Subcutaneous abdominal adipose tissue (tissue), 5 donors: Measurements from ENCODE around the gene BLID.
A peak's percentile ranks its signal among the peaks of the same experiment; 100 is the strongest.

Source experiments
- H3K27ac ChIP-seq: one replicate; pipeline ENCODE4 v1.7.0; 2013; ENCODE audit warnings: low read depth, mild to moderate bottlenecking, inconsistent platforms, low read length, moderate library complexity
- H3K27me3 ChIP-seq, 5 donors: one replicate each; pipeline ENCODE4 v1.7.0; 2013; ENCODE audit warnings: low read length in 5 of 5, inconsistent platforms in 1 of 5; ENCODE audit not compliant: control insufficient read depth in 5 of 5, insufficient read depth in 4 of 5
- H3K36me3 ChIP-seq, 5 donors: one replicate each; pipeline ENCODE4 v1.7.0; 2013; ENCODE audit warnings: low read length in 5 of 5; ENCODE audit not compliant: control insufficient read depth in 5 of 5, insufficient read depth in 5 of 5
- H3K4me1 ChIP-seq, 5 donors: one replicate each; pipeline ENCODE4 v1.7.0; 2013; ENCODE audit warnings: low read length in 5 of 5, mild to moderate bottlenecking in 3 of 5, moderate library complexity in 1 of 5; ENCODE audit not compliant: control insufficient read depth in 5 of 5, insufficient read depth in 5 of 5
- H3K4me3 ChIP-seq, 5 donors: one replicate each; pipeline ENCODE4 v1.7.0; 2013; ENCODE audit warnings: low read length in 5 of 5, low read depth in 1 of 5
- H3K9ac ChIP-seq, 5 donors: one replicate each; pipeline ENCODE4 v1.7.0; 2013; ENCODE audit warnings: low read length in 5 of 5, mild to moderate bottlenecking in 4 of 5, moderate library complexity in 3 of 5
- H3K9me3 ChIP-seq, 5 donors: one replicate each; pipeline ENCODE4 v1.7.0; 2013; ENCODE audit warnings: low read length in 5 of 5; ENCODE audit not compliant: control insufficient read depth in 5 of 5
- donor health status: healthy.
- donor health status: healthy.
- donor health status: healthy.
- donor health status: healthy.
- donor health status: healthy.

The BLID gene

GRCh38 chr11:122140500-122140899, 24.5 kb upstream of the BLID start:
- H3K36me3 ChIP-seq, result peaks cover 0 to 3% (median 0%) of the 10 kb centered on the region in 5 donors
- no peak overlapping the region for H3K27ac ChIP-seq
- no peak overlapping the region for H3K9ac ChIP-seq
- no peaks in the 10 kb centered on the region for H3K27me3 ChIP-seq
- H3K4me3 ChIP-seq, result no peak overlapping the region
- H3K4me1 ChIP-seq, result peaks cover 0 to 15% (median 9%) of the 10 kb centered on the region in 5 donors
- no peaks in the 10 kb centered on the region for H3K9me3 ChIP-seq

- H3K27ac ChIP-seq, result no peak overlapping the region
- no peak overlapping the region for H3K9ac ChIP-seq
- peaks cover 0 to 15% (median 9%) of the 10 kb centered on the region in 5 donors for H3K4me1 ChIP-seq
- peaks cover 0 to 3% (median 0%) of the 10 kb centered on the region in 5 donors for H3K36me3 ChIP-seq
- H3K9me3 ChIP-seq, result no peaks in the 10 kb centered on the region
- no peaks in the 10 kb centered on the region for H3K27me3 ChIP-seq
- H3K4me3 ChIP-seq, result no peak overlapping the region
Measured at GRCh38 chr11:122139595-122139866, 23.5 kb upstream of the BLID start.

GRCh38 chr11:122138744-122139594, 23.0 kb upstream of the BLID start:
- H3K9me3 ChIP-seq, result no peaks in the 10 kb centered on the region
- no peak overlapping the region for H3K4me3 ChIP-seq
- peaks cover 0 to 3% (median 0%) of the 10 kb centered on the region in 5 donors for H3K36me3 ChIP-seq
- peak overlapping the region; percentile 61 for H3K27ac ChIP-seq
- H3K9ac ChIP-seq, result no peak overlapping the region
- H3K27me3 ChIP-seq, result no peaks in the 10 kb centered on the region
- H3K4me1 ChIP-seq, result peaks cover 0 to 15% (median 9%) of the 10 kb centered on the region in 5 donors

GRCh38 chr11:122137078-122137793, 21.2 kb upstream of the BLID start:
- Histone ChIP-seq H3K27ac (peak overlapping the region; percentile 61), H3K4me1 (peaks cover 0 to 15% (median 9%) of the 10 kb centered on the region in 5 donors), H3K27me3 (no peaks in the 10 kb centered on the region), H3K9me3 (no peaks in the 10 kb centered on the region), H3K4me3 (no peak overlapping the region), H3K36me3 (no peaks in the 10 kb centered on the region), H3K9ac (no peak overlapping the region)

- H3K36me3 ChIP-seq, result no peaks in the 10 kb centered on the region
- no peak overlapping the region for H3K4me3 ChIP-seq
- H3K27ac ChIP-seq, result no peak overlapping the region
- H3K9ac ChIP-seq, result no peak overlapping the region
- H3K27me3 ChIP-seq, result no peaks in the 10 kb centered on the region
- no peaks in the 10 kb centered on the region for H3K9me3 ChIP-seq
- H3K4me1 ChIP-seq, result peaks cover 0 to 3% (median 0%) of the 10 kb centered on the region in 5 donors
Measured at GRCh38 chr11:122131126-122131525, 15.1 kb upstream of the BLID start.

GRCh38 chr11:122128146-122128545, 12.1 kb upstream of the BLID start:
- no peaks in the 10 kb centered on the region for H3K36me3 ChIP-seq
- H3K9ac ChIP-seq, result no peak overlapping the region
- H3K27me3 ChIP-seq, result no peaks in the 10 kb centered on the region
- no peaks in the 10 kb centered on the region for H3K9me3 ChIP-seq
- H3K4me1 ChIP-seq, result peaks cover 0 to 3% (median 0%) of the 10 kb centered on the region in 5 donors
- H3K27ac ChIP-seq, result no peak overlapping the region
- H3K4me3 ChIP-seq, result no peak overlapping the region

- Histone ChIP-seq H3K27ac (no peak overlapping the region), H3K36me3 (no peaks in the 10 kb centered on the region), H3K27me3 (no peaks in the 10 kb centered on the region), H3K9me3 (no peaks in the 10 kb centered on the region), H3K4me1 (peaks cover 0 to 3% (median 0%) of the 10 kb centered on the region in 5 donors), H3K4me3 (no peak overlapping the region), H3K9ac (no peak overlapping the region)
Measured at GRCh38 chr11:122127020-122127419, 11.0 kb upstream of the BLID start.

- no peak overlapping the region for H3K9ac ChIP-seq
Measured at GRCh38 chr11:122126024-122126688, 10.1 kb upstream of the BLID start.

GRCh38 chr11:122123263-122123929, 7.4 kb upstream of the BLID start:
- Histone ChIP-seq H3K4me1 (no peaks in the 10 kb centered on the region), H3K27ac (no peak overlapping the region), H3K4me3 (no peak overlapping the region), H3K9ac (no peak overlapping the region), H3K9me3 (no peaks in the 10 kb centered on the region), H3K27me3 (no peaks in the 10 kb centered on the region), H3K36me3 (no peaks in the 10 kb centered on the region)

More at GRCh38 chr11:122126024-122126688, 10.1 kb upstream of the BLID start:
- Histone ChIP-seq H3K27me3 (no peaks in the 10 kb centered on the region), H3K4me1 (peaks cover 0 to 3% (median 0%) of the 10 kb centered on the region in 5 donors), H3K36me3 (no peaks in the 10 kb centered on the region), H3K4me3 (no peak overlapping the region), H3K9me3 (no peaks in the 10 kb centered on the region), H3K27ac (no peak overlapping the region)
